GM12874 (cell line): ENCODE results near the gene SFN.
A peak's percentile ranks its signal among the peaks of the same experiment; 100 is the strongest.

Experiments used
- CTCF ChIP-seq: IDR thresholded peaks from 2 replicates; pipeline ENCODE4 v1.5.1; 2011; ENCODE audit warnings: low read depth, mild to moderate bottlenecking, control low read depth, low read length, moderate library complexity; ENCODE audit not compliant: insufficient read depth

SFN gene

GRCh38 chr1:26844424-26845196, 18.3 kb upstream of the SFN start:
- TF ChIP-seq CTCF, result no peak

GRCh38 chr1:26848499-26848898, 14.4 kb upstream of the SFN start:
- no peak for TF ChIP-seq CTCF

DNA sequence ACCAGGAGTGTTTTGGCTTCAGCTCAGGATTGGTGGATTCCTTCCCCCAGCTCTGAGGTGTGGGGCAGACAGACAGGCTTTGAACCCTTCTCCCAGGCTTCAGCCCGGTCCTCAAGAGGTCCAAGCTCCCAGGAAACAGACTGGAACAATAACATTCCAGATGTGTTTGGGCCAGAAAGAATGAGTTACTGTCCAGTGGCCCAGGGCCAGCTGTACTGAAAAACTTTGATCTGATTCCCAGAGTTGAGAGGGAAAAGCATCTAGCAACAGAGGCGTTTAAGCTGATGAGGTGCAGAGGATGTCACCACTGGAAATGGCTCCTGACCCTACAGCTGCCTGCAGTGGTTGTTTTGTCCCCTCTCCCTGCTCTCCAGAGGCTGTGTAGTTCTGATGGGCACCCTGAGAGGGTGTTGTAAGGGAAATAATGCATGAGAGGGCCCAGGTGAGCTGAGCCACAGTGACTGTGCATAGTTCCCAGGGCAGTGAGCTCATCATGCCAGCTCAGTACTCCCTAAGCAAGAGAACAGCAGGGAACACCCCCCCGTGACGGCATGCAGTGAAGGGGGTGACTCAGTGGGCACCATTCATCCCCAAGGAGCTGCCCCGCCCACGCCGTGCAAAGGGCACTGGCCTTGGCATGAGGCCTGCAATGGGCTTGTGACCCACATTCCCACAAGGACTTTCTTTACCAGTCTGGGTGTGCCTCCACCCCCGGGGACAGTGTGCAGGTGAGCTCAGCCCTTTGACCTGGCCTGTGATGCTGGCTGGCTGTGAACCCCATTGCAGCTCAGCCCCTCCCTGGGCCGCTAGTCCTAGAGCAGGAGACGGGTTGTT, 13.8 kb upstream of the SFN start:
- no peak for TF ChIP-seq CTCF

GRCh38 chr1:26851106-26851684, 11.8 kb upstream of the SFN start:
- no peak for TF ChIP-seq CTCF

- TF ChIP-seq CTCF, result no peak
These were observed 10.2 kb upstream of the SFN start for GRCh38 chr1:26852701-26853100.

GRCh38 chr1:26853156-26853555, 9.8 kb upstream of the SFN start:
- TF ChIP-seq CTCF, result peak; percentile 84

DNA sequence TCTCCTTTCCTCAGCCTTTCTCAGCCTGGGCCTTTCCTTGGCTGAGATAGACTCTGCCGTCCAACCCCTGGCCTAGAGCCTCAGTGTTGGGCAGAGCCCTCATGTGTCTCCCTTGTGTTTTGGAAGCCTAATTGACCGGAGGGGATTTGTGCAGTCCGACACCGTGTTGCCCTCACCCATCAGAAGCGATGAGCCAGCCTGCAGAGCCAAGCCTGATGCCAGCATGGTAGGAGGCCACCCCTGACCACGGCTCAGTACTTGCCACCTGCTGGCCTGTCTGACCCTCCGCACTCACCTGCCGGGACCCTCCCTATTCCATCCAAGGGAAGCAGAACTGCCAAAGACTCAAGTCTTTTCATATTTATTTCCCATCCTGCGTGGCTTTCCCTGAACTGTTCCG, 9.3 kb upstream of the SFN start:
- no peak for TF ChIP-seq CTCF
